Measurements from ENCODE around the gene ACSM6.

ACSM6 gene

GRCh38 chr10:95193944-95194343 is at the start of gene ACSM6:
Gene ACSM6, plus strand, starts transcription at chr10:95194238. Its CDS starts 248 bp downstream, at chr10:95194486.
- Mint-ChIP-seq H3K9me3 (no peaks in the 10 kb centered on the region), H3K4me1 (no peaks in the 10 kb centered on the region), H3K27me3 (no peaks in the 10 kb centered on the region), H3K27ac (no peak within 1 kb of the TSS), H3K36me3 (peaks cover 4% of the 10 kb centered on the region), H3K4me3 (no peak within 1 kb of the TSS)
- ATAC-seq, result no peak

- Mint-ChIP-seq H3K27me3 (no peaks in the 10 kb centered on the region), H3K9me3 (peaks cover under 1% of the 10 kb centered on the region), H3K4me3 (no peak overlapping the region), H3K4me1 (no peaks in the 10 kb centered on the region), H3K27ac (no peak overlapping the region), H3K36me3 (peaks cover 28% of the 10 kb centered on the region)
- ATAC-seq, result no peak
Observed at GRCh38 chr10:95168694-95169093, 25.3 kb upstream of the ACSM6 start.

GRCh38 chr10:95169522-95169921 is 24.5 kb upstream of the ACSM6 start:
- no peak for ATAC-seq
- no peak overlapping the region for H3K4me3 Mint-ChIP-seq
- H3K4me1 Mint-ChIP-seq, result no peaks in the 10 kb centered on the region
- H3K27ac Mint-ChIP-seq, result no peak overlapping the region
- no peaks in the 10 kb centered on the region for H3K27me3 Mint-ChIP-seq
- H3K9me3 Mint-ChIP-seq, result no peaks in the 10 kb centered on the region
- peaks cover 26% of the 10 kb centered on the region for H3K36me3 Mint-ChIP-seq

- Mint-ChIP-seq H3K36me3 (peaks cover 23% of the 10 kb centered on the region), H3K27me3 (no peaks in the 10 kb centered on the region), H3K27ac (no peak overlapping the region), H3K4me1 (no peaks in the 10 kb centered on the region), H3K9me3 (no peaks in the 10 kb centered on the region), H3K4me3 (no peak overlapping the region)
- ATAC-seq, result peak; percentile 12
Observed at GRCh38 chr10:95170790-95171189, 23.2 kb upstream of the ACSM6 start.

- ATAC-seq, result no peak
- H3K9me3 Mint-ChIP-seq, result no peaks in the 10 kb centered on the region
- no peaks in the 10 kb centered on the region for H3K4me1 Mint-ChIP-seq
- no peak overlapping the region for H3K27ac Mint-ChIP-seq
- no peak overlapping the region for H3K4me3 Mint-ChIP-seq
- H3K27me3 Mint-ChIP-seq, result no peaks in the 10 kb centered on the region
- peaks cover 18% of the 10 kb centered on the region for H3K36me3 Mint-ChIP-seq
Observed at GRCh38 chr10:95171336-95171735, 22.7 kb upstream of the ACSM6 start.

GRCh38 chr10:95172851-95173250 is 21.2 kb upstream of the ACSM6 start:
- Mint-ChIP-seq H3K36me3 (peaks cover 6% of the 10 kb centered on the region), H3K27me3 (no peaks in the 10 kb centered on the region), H3K4me1 (no peaks in the 10 kb centered on the region), H3K27ac (no peak overlapping the region), H3K9me3 (no peaks in the 10 kb centered on the region), H3K4me3 (no peak overlapping the region)
- no peak for ATAC-seq

GRCh38 chr10:95176101-95176500 is 17.9 kb upstream of the ACSM6 start:
- Mint-ChIP-seq H3K9me3 (no peaks in the 10 kb centered on the region), H3K4me3 (no peak overlapping the region), H3K27ac (no peak overlapping the region), H3K27me3 (no peaks in the 10 kb centered on the region), H3K4me1 (no peaks in the 10 kb centered on the region), H3K36me3 (no peaks in the 10 kb centered on the region)
- ATAC-seq, result no peak

GRCh38 chr10:95177429-95177828 is 16.6 kb upstream of the ACSM6 start:
- no peaks in the 10 kb centered on the region for H3K9me3 Mint-ChIP-seq
- no peak overlapping the region for H3K4me3 Mint-ChIP-seq
- H3K36me3 Mint-ChIP-seq, result no peaks in the 10 kb centered on the region
- no peaks in the 10 kb centered on the region for H3K4me1 Mint-ChIP-seq
- no peak overlapping the region for H3K27ac Mint-ChIP-seq
- ATAC-seq, result no peak
- no peaks in the 10 kb centered on the region for H3K27me3 Mint-ChIP-seq

GRCh38 chr10:95178266-95178665 is 15.8 kb upstream of the ACSM6 start:
- Mint-ChIP-seq H3K27me3 (no peaks in the 10 kb centered on the region), H3K9me3 (no peaks in the 10 kb centered on the region), H3K36me3 (no peaks in the 10 kb centered on the region), H3K27ac (no peak overlapping the region), H3K4me1 (no peaks in the 10 kb centered on the region), H3K4me3 (no peak overlapping the region)
- ATAC-seq, result no peak

- ATAC-seq, result no peak
- Mint-ChIP-seq H3K4me1 (peaks cover 2% of the 10 kb centered on the region), H3K27ac (no peak overlapping the region), H3K36me3 (no peaks in the 10 kb centered on the region), H3K4me3 (no peak overlapping the region), H3K9me3 (no peaks in the 10 kb centered on the region), H3K27me3 (no peaks in the 10 kb centered on the region)
Observed at GRCh38 chr10:95178797-95179196, 15.2 kb upstream of the ACSM6 start.

GRCh38 chr10:95181726-95182125 is 12.3 kb upstream of the ACSM6 start:
- ATAC-seq, result no peak
- Mint-ChIP-seq H3K9me3 (no peaks in the 10 kb centered on the region), H3K4me3 (no peak overlapping the region), H3K27ac (no peak overlapping the region), H3K27me3 (no peaks in the 10 kb centered on the region), H3K4me1 (peaks cover 11% of the 10 kb centered on the region), H3K36me3 (no peaks in the 10 kb centered on the region)

- Mint-ChIP-seq H3K27ac (peak overlapping the region; percentile 94), H3K9me3 (no peaks in the 10 kb centered on the region), H3K27me3 (no peaks in the 10 kb centered on the region), H3K4me3 (peak overlapping the region; percentile 86), H3K4me1 (peaks cover 11% of the 10 kb centered on the region), H3K36me3 (no peaks in the 10 kb centered on the region)
- ATAC-seq, result peak; percentile 98
Observed at GRCh38 chr10:95183271-95184230, 10.5 kb upstream of the ACSM6 start.

GRCh38 chr10:95187617-95188016 is 6.4 kb upstream of the ACSM6 start:
- ATAC-seq, result no peak
- Mint-ChIP-seq H3K4me1 (peaks cover 11% of the 10 kb centered on the region), H3K27ac (no peak overlapping the region), H3K27me3 (no peaks in the 10 kb centered on the region), H3K4me3 (no peak overlapping the region), H3K9me3 (no peaks in the 10 kb centered on the region), H3K36me3 (no peaks in the 10 kb centered on the region)

- peaks cover 11% of the 10 kb centered on the region for H3K4me1 Mint-ChIP-seq
- ATAC-seq, result no peak
- H3K36me3 Mint-ChIP-seq, result no peaks in the 10 kb centered on the region
Observed at GRCh38 chr10:95188593-95188992, 5.4 kb upstream of the ACSM6 start.

GRCh38 chr10:95196046-95196445 is 2.0 kb downstream of the ACSM6 start:
- no peak overlapping the region for H3K27ac Mint-ChIP-seq
- peaks cover 12% of the 10 kb centered on the region for H3K36me3 Mint-ChIP-seq
- no peaks in the 10 kb centered on the region for H3K27me3 Mint-ChIP-seq
- no peak overlapping the region for H3K4me3 Mint-ChIP-seq
- peaks cover 4% of the 10 kb centered on the region for H3K9me3 Mint-ChIP-seq
- ATAC-seq, result no peak
- H3K4me1 Mint-ChIP-seq, result no peaks in the 10 kb centered on the region

More at GRCh38 chr10:95188593-95188992, 5.4 kb upstream of the ACSM6 start:
- Mint-ChIP-seq H3K4me3 (no peak overlapping the region), H3K27me3 (no peaks in the 10 kb centered on the region), H3K9me3 (no peaks in the 10 kb centered on the region), H3K27ac (no peak overlapping the region)

- Mint-ChIP-seq H3K9me3 (peaks cover 4% of the 10 kb centered on the region), H3K4me3 (no peak overlapping the region), H3K27ac (no peak overlapping the region), H3K36me3 (peaks cover 12% of the 10 kb centered on the region), H3K4me1 (no peaks in the 10 kb centered on the region), H3K27me3 (no peaks in the 10 kb centered on the region)
- no peak for ATAC-seq
Observed at GRCh38 chr10:95201736-95202135, 7.7 kb downstream of the ACSM6 start.
